HEK293T (cell line): ENCODE data around the gene AP4S1.
"Not testable (repeated sequence)": the region's sequence is repeated elsewhere in the genome, so short reads cannot be mapped to it uniquely, and the experiment has no call there.

ENCODE experiments used
- CTCF ChIA-PET: fragments of 350-600 bp; formaldehyde crosslinking; extraction: SDS; loops from one replicate; lab custom pipeline; 2021; ENCODE audit warnings: antibody characterized with exemption, inconsistent platforms; lab: Yijun Ruan, JAX
- POLR2A ChIA-PET: fragments of 350-600 bp; formaldehyde crosslinking; extraction: SDS; loops from one replicate; lab custom pipeline; 2020; ENCODE audit warnings: antibody characterized with exemption, inconsistent platforms; lab: Yijun Ruan, JAX
- DNase-seq: peaks from one replicate; pipeline ENCODE4 v3.0.0; 2012; ENCODE audit warnings: mixed read lengths; ENCODE audit errors: extremely low spot score
- ARNT ChIP-seq: fragments of 450-650 bp; IDR thresholded peaks from 2 replicates; pipeline ENCODE4 v1.6.1; 2017; ENCODE audit warnings: mild to moderate bottlenecking
- BHLHE40 ChIP-seq: fragments of 450-650 bp; IDR thresholded peaks from 2 replicates; pipeline ENCODE4 v1.6.1; 2016; ENCODE audit warnings: mild to moderate bottlenecking, moderate library complexity, borderline replicate concordance
- CTBP1 ChIP-seq: fragments of 450-650 bp; IDR thresholded peaks from 2 replicates; pipeline ENCODE4 v1.6.1; 2016; ENCODE audit warnings: borderline replicate concordance
- ELF4 ChIP-seq: fragments of 450-650 bp; IDR thresholded peaks from 2 replicates; pipeline ENCODE4 v1.6.1; 2017; ENCODE audit warnings: antibody characterized with exemption
- FOXA1 ChIP-seq: fragments of 450-650 bp; IDR thresholded peaks from 2 replicates; pipeline ENCODE4 v1.6.1; 2016; ENCODE audit warnings: mild to moderate bottlenecking
- FOXK2 ChIP-seq: fragments of 450-650 bp; IDR thresholded peaks from 2 replicates; pipeline ENCODE4 v1.6.1; 2016; ENCODE audit warnings: mild to moderate bottlenecking
- FOXM1 ChIP-seq: fragments of 450-650 bp; IDR thresholded peaks from 2 replicates; pipeline ENCODE4 v1.6.1; 2017; ENCODE audit warnings: mild to moderate bottlenecking, borderline replicate concordance
- HDGF ChIP-seq: fragments of 450-650 bp; IDR thresholded peaks from 2 replicates; pipeline ENCODE4 v1.6.1; 2017; ENCODE audit warnings: antibody characterized with exemption, borderline replicate concordance
- L3MBTL2 ChIP-seq: fragments of 450-650 bp; conservative IDR thresholded peaks from 2 replicates; pipeline ENCODE4 v1.6.1; 2016; ENCODE audit warnings: mild to moderate bottlenecking
- LEF1 ChIP-seq: fragments of 450-650 bp; IDR thresholded peaks from 2 replicates; pipeline ENCODE4 v1.6.1; 2017; ENCODE audit warnings: mild to moderate bottlenecking, borderline replicate concordance
- NFRKB ChIP-seq: fragments of 450-650 bp; IDR thresholded peaks from 2 replicates; pipeline ENCODE4 v1.6.1; 2016; ENCODE audit warnings: mild to moderate bottlenecking, moderate library complexity
- PKNOX1 ChIP-seq: fragments of 450-650 bp; IDR thresholded peaks from 2 replicates; pipeline ENCODE4 v1.6.1; 2016
- SP1 ChIP-seq: fragments of 450-650 bp; IDR thresholded peaks from 2 replicates; pipeline ENCODE4 v1.6.1; 2017
- SUZ12 ChIP-seq: fragments of 450-650 bp; IDR thresholded peaks from 2 replicates; pipeline ENCODE4 v1.6.1; 2016; ENCODE audit warnings: mild to moderate bottlenecking
- TARDBP ChIP-seq: fragments of 450-650 bp; IDR thresholded peaks from 2 replicates; pipeline ENCODE4 v1.6.1; 2016
- ZNF384 ChIP-seq: fragments of 450-650 bp; IDR thresholded peaks from 2 replicates; pipeline ENCODE4 v1.6.1; 2016

The AP4S1 gene

GRCh38 chr14:31083781-31084180, 58.3 kb downstream of the AP4S1 start:
- POLR2A ChIA-PET, result no interaction called here
- CTCF ChIA-PET, result no interaction called here

GRCh38 chr14:31084385-31084784, 58.9 kb downstream of the AP4S1 start:
- TF ChIP-seq PKNOX1 (no peak), CTBP1 (no peak), FOXA1 (no peak), SP1 (no peak), ELF4 (no peak), L3MBTL2 (no peak), BHLHE40 (no peak), SUZ12 (no peak), ARNT (no peak), TARDBP (no peak), NFRKB (no peak), FOXK2 (no peak), FOXM1 (no peak), LEF1 (no peak), HDGF (no peak), ZNF384 (no peak)
- peak; percentile 24 for DNase-seq
- ChIA-PET POLR2A (no interaction called here), CTCF (interaction anchor here (0.7 kb wide), 1 partner anchor 14 kb away, joined by 3 read pairs; no protein-coding TSS in a partner anchor)

More at GRCh38 chr14:31083781-31084180, 58.3 kb downstream of the AP4S1 start:
- no peak for TF ChIP-seq SUZ12
- TF ChIP-seq FOXA1, result no peak
- no peak for TF ChIP-seq L3MBTL2
- TF ChIP-seq ZNF384, result no peak
- no peak for TF ChIP-seq ARNT
- TF ChIP-seq FOXM1, result no peak
- TF ChIP-seq NFRKB, result no peak
- TF ChIP-seq FOXK2, result no peak
- no peak for TF ChIP-seq TARDBP
- no peak for TF ChIP-seq SP1
- no peak for TF ChIP-seq ELF4
- no peak for TF ChIP-seq BHLHE40
- TF ChIP-seq LEF1, result no peak
- TF ChIP-seq CTBP1, result no peak
- no peak for TF ChIP-seq HDGF
- TF ChIP-seq PKNOX1, result no peak
- DNase-seq, result no peak

GRCh38 chr14:31085027-31085426, 59.6 kb downstream of the AP4S1 start:
- ChIA-PET CTCF (no interaction called here), POLR2A (interaction anchor here (1.3 kb wide), 1 partner anchor 59 kb away, joined by 3 read pairs; the partner anchor contains the start of gene STRN3)
- DNase-seq, result no peak
- TF ChIP-seq SUZ12 (no peak), TARDBP (no peak), L3MBTL2 (no peak), LEF1 (no peak), CTBP1 (no peak), HDGF (no peak), FOXA1 (no peak), FOXK2 (no peak), NFRKB (no peak), FOXM1 (no peak), PKNOX1 (no peak)

- not testable (repeated sequence) for DNase-seq
- POLR2A ChIA-PET, result interaction anchor here (1.3 kb wide), 1 partner anchor 60 kb away, joined by 3 read pairs; the partner anchor contains the start of gene STRN3
- CTCF ChIA-PET, result interaction anchor here (0.7 kb wide), 1 partner anchor 108 kb away, joined by 4 read pairs; no protein-coding TSS in a partner anchor
Measured at GRCh38 chr14:31086466-31086865, 61.0 kb downstream of the AP4S1 start.

GRCh38 chr14:31090883-31091764, 65.7 kb downstream of the AP4S1 start:
- TF ChIP-seq ELF4, result no peak
- no peak for TF ChIP-seq ARNT
- no peak for DNase-seq
- ChIA-PET POLR2A (interaction anchor here (1.0 kb wide), 1 partner anchor 65 kb away, joined by 3 read pairs; the partner anchor contains the start of gene STRN3), CTCF (interaction anchor here (0.6 kb wide), 1 partner anchor 79 kb away, joined by 3 read pairs; no protein-coding TSS in a partner anchor)

- no peak for DNase-seq
- ChIA-PET POLR2A (no interaction called here), CTCF (no interaction called here)
- no peak for TF ChIP-seq TARDBP
- TF ChIP-seq SUZ12, result no peak
- TF ChIP-seq ELF4, result no peak
- TF ChIP-seq NFRKB, result no peak
- no peak for TF ChIP-seq FOXM1
- no peak for TF ChIP-seq CTBP1
- TF ChIP-seq SP1, result no peak
- no peak for TF ChIP-seq FOXA1
- TF ChIP-seq PKNOX1, result no peak
- no peak for TF ChIP-seq ARNT
- TF ChIP-seq BHLHE40, result no peak
- TF ChIP-seq HDGF, result no peak
- TF ChIP-seq L3MBTL2, result no peak
Measured at GRCh38 chr14:31092160-31092708, 66.8 kb downstream of the AP4S1 start.

GRCh38 chr14:31093884-31094839, 68.7 kb downstream of the AP4S1 start:
- CTCF ChIA-PET, result interaction anchor here (0.7 kb wide), 1 partner anchor 486 kb away, joined by 4 read pairs; no protein-coding TSS in a partner anchor
- POLR2A ChIA-PET, DNase-seq: not testable (repeated sequence)

- DNase-seq, POLR2A ChIA-PET, CTCF ChIA-PET: not testable (repeated sequence)
Measured at GRCh38 chr14:31095817-31096216, 70.4 kb downstream of the AP4S1 start.
